HG03378 (cell line): Measurements from ENCODE around the gene CLSTN2.

ENCODE experiments used
- ATAC-seq: cut with Tn5 transposase; IDR thresholded peaks from one replicate; pipeline ENCODE4 v1.9.1; 2021; ENCODE audit warnings: mild to moderate bottlenecking, moderate library complexity; ENCODE audit not compliant: unreplicated experiment

The CLSTN2 gene

GRCh38 chr3:139941580-139941979 is 6.6 kb downstream of the CLSTN2 start:
- ATAC-seq = no peak

- ATAC-seq = no peak
Observed at GRCh38 chr3:139944256-139944910, 9.4 kb downstream of the CLSTN2 start.

GRCh38 chr3:139945386-139945785 is 10.4 kb downstream of the CLSTN2 start:
- no peak for ATAC-seq

GRCh38 chr3:139945942-139946341 is 11.0 kb downstream of the CLSTN2 start:
- no peak for ATAC-seq

- no peak for ATAC-seq
Observed at GRCh38 chr3:139948467-139948866, 13.5 kb downstream of the CLSTN2 start.

- no peak for ATAC-seq
Observed at GRCh38 chr3:139948898-139949297, 13.9 kb downstream of the CLSTN2 start.

- ATAC-seq = no peak
Observed at GRCh38 chr3:139953131-139953910, 18.3 kb downstream of the CLSTN2 start.

GRCh38 chr3:139954146-139954860 is 19.3 kb downstream of the CLSTN2 start:
- no peak for ATAC-seq

GRCh38 chr3:139957844-139958243 is 22.9 kb downstream of the CLSTN2 start:
- ATAC-seq = no peak

- no peak for ATAC-seq
Observed at GRCh38 chr3:139969386-139969785, 34.4 kb downstream of the CLSTN2 start.

GRCh38 chr3:139970526-139970925 is 35.5 kb downstream of the CLSTN2 start:
- no peak for ATAC-seq

- no peak for ATAC-seq
Observed at GRCh38 chr3:139974809-139975425, 39.9 kb downstream of the CLSTN2 start.

GRCh38 chr3:139975594-139976365 is 40.8 kb downstream of the CLSTN2 start:
- no peak for ATAC-seq

GRCh38 chr3:139978966-139979365 is 44.0 kb downstream of the CLSTN2 start:
- no peak for ATAC-seq

- no peak for ATAC-seq
Observed at GRCh38 chr3:139979991-139980390, 45.0 kb downstream of the CLSTN2 start.

- no peak for ATAC-seq
Observed at GRCh38 chr3:139982404-139982803, 47.4 kb downstream of the CLSTN2 start.

GRCh38 chr3:139985576-139985975 is 50.6 kb downstream of the CLSTN2 start:
- no peak for ATAC-seq

- no peak for ATAC-seq
Observed at GRCh38 chr3:139987908-139988307, 52.9 kb downstream of the CLSTN2 start.

- ATAC-seq = no peak
Observed at GRCh38 chr3:139988472-139989156, 53.6 kb downstream of the CLSTN2 start.

- no peak for ATAC-seq
Observed at GRCh38 chr3:139994891-139995290, 59.9 kb downstream of the CLSTN2 start.
